Adrenal gland (tissue), 12 donors: ENCODE data around the gene COL9A2. TPM values are rescaled to one million over a fixed set of nuclear protein-coding genes. Genes with fewer than 3 reads are reported as not detected.
A peak's percentile ranks its signal among the peaks of the same experiment; 100 is the strongest.

Experiments used
- DNase-seq, 7 donors: peaks; one replicate each; pipeline ENCODE4 v3.0.0-alpha.2; 2019 to 2020
- H3K27ac ChIP-seq, 5 donors: fragments of 200-600 bp; sonication (generic) in 4 of 5; 1 replicate in 3 of 5; 2 replicates in 2 of 5; pipeline versions ENCODE4 v1.5.1 to v1.8.0; 2016 to 2020; ENCODE audit warnings: mild to moderate bottlenecking in 1 of 5
- H3K27me3 ChIP-seq: fragments of 200-600 bp; 2 replicates; pipeline ENCODE4 v1.8.0; 2021
- H3K36me3 ChIP-seq, 2 donors: fragments of 200-600 bp; replicated peaks in 1 of 2; 1 replicate in 1 of 2; 2 replicates in 1 of 2; pipeline versions ENCODE4 v1.5.1 to v1.8.0; 2018 to 2022
- H3K4me1 ChIP-seq, 2 donors: fragments of 200-600 bp; replicated peaks in 1 of 2; 1 replicate in 1 of 2; 2 replicates in 1 of 2; pipeline versions ENCODE4 v1.5.1 to v1.8.0; 2018 to 2021
- H3K4me3 ChIP-seq, 4 donors: fragments of 200-600 bp; sonication (generic) in 3 of 4; one replicate each; pipeline ENCODE4 v1.5.1; 2016 to 2018
- H3K9me3 ChIP-seq, 3 donors: fragments of 200-600 bp; sonication (generic) in 1 of 3; replicated peaks in 1 of 3; 1 replicate in 2 of 3; 2 replicates in 1 of 3; pipeline versions ENCODE4 v1.5.1 to v1.8.0; 2016 to 2021
- CTCF ChIP-seq, 6 experiments: fragments of 450-650 bp in 4 of 6; fragments of 200-600 bp in 2 of 6; sonication (generic) in 1 of 6; IDR thresholded peaks; 1 replicate in 5 of 6; 2 replicates in 1 of 6; pipeline versions ENCODE4 v1.5.1 to v1.8.0; 2016 to 2021; ENCODE audit warnings: antibody characterized with exemption in 6 of 6, mild to moderate bottlenecking in 2 of 6, moderate library complexity in 1 of 6
- POLR2A ChIP-seq, 2 donors: fragments of 450-650 bp; IDR thresholded peaks; one replicate each; pipeline ENCODE4 v1.6.1; 2017; ENCODE audit warnings: antibody characterized with exemption in 2 of 2, mild to moderate bottlenecking in 2 of 2, moderate library complexity in 1 of 2
- WGBS, 4 donors: extraction: QIAGEN DNeasy Blood & Tissue Kit in 2 of 4; methylation state at CpG; one replicate each; pipeline versions ENCODE4 v1.1.5 to v1.1.7; 2013 to 2017; 5-methylcytosine and 5-hydroxymethylcytosine counted together
- intact Hi-C, 2 donors: fragments of 100-400 bp; cut with DNase I; formaldehyde crosslinking; loops; one replicate each; pipeline versions ENCODE4 v1.14.1 to v1.15.0; 2022 to 2023
- polyA plus RNA-seq, 3 donors: library from polyadenylated mRNA; stranded (reverse); fragments of 200-250 nt in 2 of 3; fragments of 350-450 nt in 1 of 3; fragmentation: Illumina TruSeq in 1 of 3; extraction: RNeasy Lipid Tissue Mini Kit (QIAGEN cat#74804) in 1 of 3; gene quantifications; one replicate each; pipeline ENCODE4 v1.2.3, GENCODE V29; 2013 to 2014
- total RNA-seq, 9 donors: library from RNA; depleted of rRNA in 4 of 9; stranded (reverse); fragments of >200 nt in 4 of 9; fragments of 120-200 nt in 1 of 9; fragmentation: NEBNext Ultra II Directional in 1 of 9; extraction: Animal tissue kit (Norgen Biotek cat#: 25700) in 1 of 9; gene quantifications; one replicate each; pipeline versions ENCODE4 v1.1.0 to v1.2.4, GENCODE V29; 2013 to 2023
- donor health status: healthy with polysubstance abuse.
- donor health status: Bipolar disorder and iron deficiency.
- donor health status: DM: yes; HTN: yes; CAD: no.
- donor health status: DM: no; HTN: no; CAD: no.
- donor health status: DM: no; HTN: no; CAD: no.
- donor health status: DM: yes; HTN: yes; CAD: no.

COL9A2 gene
- total and polyA plus RNA-seq, 12 donors = 0.35 to 40.3 (median 5.8) TPM

GRCh38 chr1:40274331-40274730 is 42.8 kb downstream of the COL9A2 start:
- no peak for TF ChIP-seq CTCF (IDR thresholded peaks at IDR 0.05)
- TF ChIP-seq POLR2A (IDR thresholded peaks at IDR 0.05) = no peak
- 65 to 77% (median 73%) methylated on average over 2 of the region's 2 CpGs for WGBS, 4 donors
- Histone ChIP-seq H3K4me1 (peaks cover 6 to 9% of the 10 kb centered on the region in 2 donors), H3K9me3 (no peaks in the 10 kb centered on the region), H3K4me3 (no peak overlapping the region), H3K36me3 (peaks cover 0 to 22% of the 10 kb centered on the region in 2 donors), H3K27ac (peak overlapping the region in 1 of 5 donors; percentile 35), H3K27me3 (no peaks in the 10 kb centered on the region)
- DNase-seq = peak in 2 of 7 donors; percentile 44 to 62
- intact Hi-C loops = no loop called here

GRCh38 chr1:40273547-40274166 is 43.4 kb downstream of the COL9A2 start:
- TF ChIP-seq CTCF (IDR thresholded peaks at IDR 0.05) (no peak), POLR2A (IDR thresholded peaks at IDR 0.05) (no peak)
- peaks cover 4 to 6% of the 10 kb centered on the region in 2 donors for H3K4me1 ChIP-seq
- DNase-seq = no peak
- intact Hi-C loops = no loop called here
- H3K27me3 ChIP-seq = no peaks in the 10 kb centered on the region
- WGBS, 4 donors = 75 to 83% (median 82%) methylated on average over 4 of the region's 4 CpGs
- H3K9me3 ChIP-seq = no peaks in the 10 kb centered on the region
- peaks cover 0 to 26% of the 10 kb centered on the region in 2 donors for H3K36me3 ChIP-seq
- H3K4me3 ChIP-seq = no peak overlapping the region
- peak overlapping the region in 1 of 5 donors; percentile 35 for H3K27ac ChIP-seq

DNA sequence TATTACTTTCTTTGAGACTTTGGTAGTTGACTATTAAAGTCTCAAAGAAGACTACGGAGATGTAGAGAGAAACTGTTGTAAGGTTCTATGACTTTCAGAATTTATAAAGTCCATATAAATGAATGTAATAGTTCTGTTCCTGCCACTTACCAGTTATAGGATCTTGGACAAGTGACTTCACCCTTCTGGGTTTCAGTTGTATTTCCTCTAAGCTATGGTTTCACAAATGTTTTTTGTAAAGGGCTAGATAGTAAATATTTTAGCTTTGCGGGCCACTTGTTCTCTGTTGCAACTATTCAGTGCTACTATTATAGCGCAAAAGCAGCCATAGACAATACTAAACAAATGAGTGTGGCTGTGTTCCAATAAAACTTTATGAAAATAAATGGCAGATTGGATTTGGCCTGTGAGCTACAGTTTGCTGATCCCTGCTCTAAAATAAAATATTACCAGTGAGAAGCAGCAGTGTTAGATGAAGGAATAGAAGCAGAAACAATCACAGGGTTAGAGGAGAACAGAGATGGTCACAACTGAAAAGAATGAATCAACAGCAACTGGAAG is 44.4 kb downstream of the COL9A2 start:
- DNase-seq = no peak
- no peak for TF ChIP-seq CTCF (IDR thresholded peaks at IDR 0.05)
- Histone ChIP-seq H3K36me3 (peaks cover 0 to 35% of the 10 kb centered on the region in 2 donors), H3K27me3 (no peaks in the 10 kb centered on the region), H3K4me3 (no peak overlapping the region), H3K9me3 (no peaks in the 10 kb centered on the region), H3K4me1 (peaks cover 11 to 12% of the 10 kb centered on the region in 2 donors), H3K27ac (no peak overlapping the region)
- whole genome bisulfite sequencing, 4 donors = 91 to 95% (median 93%) methylated on average over 3 of the region's 3 CpGs
- intact Hi-C loops = no loop called here

DNA sequence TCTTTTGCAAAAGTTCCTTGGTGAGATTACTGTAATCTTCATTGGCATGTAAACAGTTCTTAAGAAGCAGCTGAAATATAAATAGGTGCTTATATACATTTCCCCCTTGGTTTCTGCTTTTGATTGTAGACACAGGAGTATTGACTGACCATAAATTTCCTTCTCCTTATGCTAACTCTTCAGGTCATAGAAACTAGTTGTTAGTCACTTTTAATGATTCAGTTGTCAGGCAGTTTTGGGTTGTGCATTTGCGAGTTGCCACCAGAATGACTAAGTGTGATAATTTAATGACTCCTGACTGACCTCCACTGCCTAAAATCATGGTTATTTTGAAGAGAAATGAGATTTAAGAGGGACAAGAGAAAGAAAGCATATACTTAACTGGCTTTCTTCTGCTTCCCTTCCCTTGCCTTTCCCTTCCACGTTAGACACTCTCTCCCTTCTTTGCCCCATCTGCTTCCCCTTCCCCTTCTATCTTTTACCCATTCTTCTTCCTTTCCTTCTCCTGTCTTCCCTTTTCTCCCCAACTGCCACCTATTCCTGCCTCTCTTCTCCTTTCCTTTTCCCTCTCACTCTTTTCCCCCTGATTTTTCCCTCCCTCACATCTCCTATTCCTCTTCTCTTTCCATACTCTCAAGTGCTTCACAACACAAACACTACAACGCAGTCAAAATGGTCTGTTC is 46.8 kb downstream of the COL9A2 start:
- Histone ChIP-seq H3K9me3 (no peaks in the 10 kb centered on the region), H3K27me3 (no peaks in the 10 kb centered on the region), H3K4me1 (peaks cover 17 to 21% of the 10 kb centered on the region in 2 donors), H3K27ac (peak overlapping the region in 1 of 5 donors; percentile 1), H3K4me3 (no peak overlapping the region), H3K36me3 (peaks cover 0 to 39% of the 10 kb centered on the region in 2 donors)
- 43 to 75% (median 65%) methylated on average over 3 of the region's 3 CpGs for WGBS, 4 donors
- intact Hi-C loops = no loop called here
- DNase-seq = peak in 1 of 7 donors; percentile 9
- TF ChIP-seq CTCF (IDR thresholded peaks at IDR 0.05) (no peak), POLR2A (IDR thresholded peaks at IDR 0.05) (no peak)
